HTR-8/SVneo (cell line): Measurements from ENCODE around the gene SLITRK1.

Experiments
- DNase-seq: peaks from one replicate; pipeline ENCODE4 v3.0.0; 2011; ENCODE audit warnings: low spot score, mixed read lengths; ENCODE audit not compliant: insufficient read length
- FAIRE-seq: peaks from 2 replicates; lab custom pipeline; 2011; peaks lifted over from hg19 to GRCh38; lab: Jason Lieb, UNC

The SLITRK1 gene

DNA sequence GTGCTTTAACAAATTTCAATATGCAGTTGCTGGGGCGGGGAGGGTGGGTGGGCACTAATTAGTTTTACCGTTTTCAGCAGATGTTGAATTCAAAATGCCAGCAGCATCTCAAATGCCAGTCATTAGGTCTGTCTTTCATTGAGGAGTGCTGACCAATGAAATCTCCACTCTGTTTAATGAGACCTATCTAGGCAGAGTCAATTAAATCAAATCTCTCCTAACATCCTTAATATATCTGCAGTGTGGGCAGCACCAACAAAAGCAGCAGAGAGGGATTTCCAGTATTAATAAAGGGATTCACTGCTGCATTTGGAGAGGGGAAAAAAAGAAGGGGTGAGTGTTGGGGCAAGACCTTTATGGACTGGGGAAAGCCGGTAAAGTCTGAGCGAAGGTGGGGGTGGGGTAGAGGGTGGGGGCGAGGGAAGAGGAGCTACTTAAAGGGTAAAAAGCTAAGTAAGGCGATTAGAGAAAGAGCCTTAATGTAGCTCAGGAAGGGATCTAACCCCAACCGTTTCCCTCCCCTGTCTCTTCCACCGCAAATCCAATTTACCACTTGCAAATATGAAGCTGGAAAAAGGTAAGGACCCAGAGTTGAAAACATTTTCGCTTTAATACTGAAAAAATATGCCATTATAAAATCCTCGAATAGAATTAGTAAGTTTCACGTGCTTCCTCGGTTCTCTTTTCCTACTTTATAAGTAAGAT lies 4.5 kb downstream of the SLITRK1 start:
- no peak for DNase-seq
- no peak for FAIRE-seq

DNA sequence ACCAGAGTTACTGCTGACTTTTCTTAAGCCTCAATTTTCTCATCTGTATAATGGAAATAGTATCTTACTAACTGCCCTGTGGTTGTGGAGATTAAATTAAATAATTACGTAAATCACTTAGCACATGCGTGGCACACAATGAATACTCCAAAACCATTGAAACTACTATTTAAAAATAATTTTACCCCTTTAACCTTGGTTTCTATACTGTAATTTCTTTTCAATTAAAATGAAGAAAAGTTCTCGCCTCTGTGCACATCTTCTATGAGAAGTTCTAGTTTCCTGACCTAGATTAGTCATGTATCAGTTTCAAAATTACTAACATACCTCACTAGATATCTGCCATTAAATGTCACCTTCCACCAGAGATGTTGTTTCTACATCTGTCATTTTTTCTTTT lies 5.7 kb downstream of the SLITRK1 start:
- no peak for FAIRE-seq

DNA sequence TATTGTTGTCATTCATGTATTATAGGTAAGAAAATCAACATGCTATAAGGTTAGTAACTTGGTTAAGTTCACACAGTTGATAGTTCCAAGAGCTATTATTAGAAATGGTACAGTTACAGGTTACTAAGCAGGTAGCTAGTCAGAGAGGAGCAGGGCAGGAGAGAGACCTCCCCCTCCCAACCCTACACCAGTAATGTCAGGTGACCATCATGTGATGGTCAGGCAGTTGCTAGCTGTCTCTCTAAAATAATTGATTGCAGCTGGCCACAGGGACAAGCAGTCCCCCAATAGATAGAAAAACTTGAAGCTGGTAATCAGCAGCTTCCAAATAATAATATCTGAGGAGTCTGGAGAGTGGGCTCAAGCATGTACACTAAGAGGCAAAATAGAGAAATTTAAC lies 14.6 kb downstream of the SLITRK1 start:
- FAIRE-seq (no peak), DNase-seq (no peak)

More for the DNA sequence above, 5.7 kb downstream of the SLITRK1 start:
- no peak for DNase-seq

DNA sequence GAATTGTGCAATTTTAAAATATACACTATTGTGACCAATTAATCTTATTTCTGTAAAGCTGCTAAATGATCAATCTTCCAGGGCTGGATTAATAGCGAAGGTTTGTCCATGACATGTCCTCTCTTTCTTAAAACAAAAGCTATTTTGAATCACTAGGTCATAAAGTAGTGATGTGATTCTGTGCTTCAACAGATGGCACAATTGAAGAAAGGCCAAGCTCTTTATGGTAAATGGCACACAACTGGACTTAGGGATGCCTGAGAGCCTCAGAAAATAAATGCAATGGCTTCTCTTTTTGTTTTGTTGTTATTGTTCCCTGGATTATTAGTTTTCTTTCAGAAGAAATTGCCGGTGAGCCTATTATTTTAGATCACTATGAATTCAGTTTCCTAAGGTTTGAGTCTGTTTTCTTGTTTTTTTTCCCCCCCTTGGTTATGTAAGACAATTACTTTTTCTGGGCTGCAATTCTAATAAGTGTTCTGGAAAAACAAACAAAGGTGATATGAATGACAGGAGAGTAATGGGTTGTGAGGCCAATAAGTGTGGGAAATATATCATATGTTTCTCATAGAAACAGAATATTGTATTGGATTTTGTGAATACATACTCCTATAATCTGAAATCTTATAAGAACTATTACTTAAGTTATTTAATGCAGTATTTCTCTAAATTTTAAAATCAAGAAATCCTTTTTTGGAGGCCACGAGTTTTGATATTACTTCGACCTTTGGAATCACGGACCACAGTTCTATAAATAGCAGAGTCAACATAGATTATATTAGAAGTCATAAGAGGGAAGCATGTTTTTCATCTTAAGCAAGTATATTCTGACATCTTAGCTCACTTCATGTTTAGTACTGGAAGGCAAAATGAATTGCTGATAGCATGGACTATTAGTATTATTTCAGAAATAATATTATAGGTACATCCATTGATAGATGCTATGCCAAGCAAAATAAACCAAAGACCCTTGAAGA lies 16.8 kb downstream of the SLITRK1 start:
- DNase-seq (no peak), FAIRE-seq (no peak)

DNA sequence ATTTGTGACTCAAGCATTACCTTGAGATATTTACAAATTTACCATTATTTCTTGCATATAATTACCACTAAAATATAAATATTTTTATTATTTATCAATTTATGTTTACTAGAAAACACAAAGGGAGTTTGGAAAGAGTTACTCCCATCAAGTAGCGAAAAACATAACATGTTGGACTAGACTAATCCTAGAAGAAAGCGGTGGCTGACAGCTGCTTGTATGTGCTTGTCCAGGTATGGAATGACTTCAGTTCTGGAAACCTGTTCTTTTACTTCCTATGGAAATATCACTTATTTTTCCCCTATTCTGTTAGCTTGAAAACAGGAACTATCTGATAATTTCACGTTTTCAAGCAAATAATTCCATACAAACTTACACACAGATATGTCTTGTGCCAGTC lies 28.5 kb downstream of the SLITRK1 start:
- FAIRE-seq (no peak), DNase-seq (no peak)

DNA sequence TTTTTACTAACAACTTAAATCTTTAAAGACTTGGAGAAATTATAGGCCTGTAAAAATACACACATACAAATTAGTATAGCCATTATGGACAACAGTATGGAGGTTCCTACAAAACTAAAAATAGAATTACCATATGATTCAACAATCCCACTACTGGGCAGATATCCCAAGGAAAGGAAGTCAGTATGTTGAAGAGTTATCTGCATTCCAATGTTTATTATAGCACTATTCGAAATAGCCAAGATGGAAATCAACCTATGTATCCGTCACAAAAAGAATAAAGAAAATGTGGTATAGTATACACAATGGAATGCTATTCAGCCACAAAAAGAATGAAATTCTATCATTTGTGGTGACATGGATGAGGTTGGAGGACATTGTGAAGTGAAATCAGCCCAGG lies 37.2 kb downstream of the SLITRK1 start:
- DNase-seq (no peak), FAIRE-seq (no peak)

DNA sequence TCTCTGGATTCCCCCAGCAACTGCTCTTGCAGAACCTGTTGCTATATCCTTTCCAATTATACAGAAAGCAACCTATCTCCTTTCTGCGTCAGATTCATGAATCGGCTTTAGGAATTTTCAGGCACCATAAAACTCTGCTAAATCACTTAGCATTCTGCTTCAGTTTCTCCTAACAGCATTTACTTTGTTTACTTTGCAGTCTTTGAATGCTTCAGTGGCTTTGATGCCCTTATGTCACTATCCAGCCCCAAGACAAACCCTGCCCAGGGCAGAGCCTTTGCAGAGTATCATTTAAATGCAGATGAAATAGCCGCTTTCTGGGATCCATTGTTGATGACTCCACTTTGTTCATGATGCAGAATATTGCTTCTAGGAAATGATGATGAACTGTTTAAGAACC lies 43.1 kb downstream of the SLITRK1 start:
- no peak for FAIRE-seq
- DNase-seq = no peak

DNA sequence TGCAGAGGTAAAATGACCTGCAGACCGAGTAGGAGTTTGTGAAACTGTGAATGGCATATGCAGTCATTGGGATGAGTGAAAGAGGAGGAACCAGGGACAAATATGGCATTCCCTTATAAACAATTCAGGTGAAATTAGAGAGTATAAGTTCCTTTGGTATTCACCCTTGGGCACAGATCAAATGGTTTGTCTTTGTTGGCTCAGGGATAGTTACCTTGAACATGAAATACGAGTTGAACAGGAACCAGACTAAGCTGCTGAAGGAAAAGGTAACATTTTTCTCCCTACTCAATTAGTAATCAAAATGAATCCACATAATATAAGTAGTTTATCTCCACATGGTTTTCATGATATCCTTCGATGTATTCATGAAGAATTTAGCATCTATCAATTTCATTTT lies 50.5 kb downstream of the SLITRK1 start:
- no peak for DNase-seq
- FAIRE-seq = no peak

DNA sequence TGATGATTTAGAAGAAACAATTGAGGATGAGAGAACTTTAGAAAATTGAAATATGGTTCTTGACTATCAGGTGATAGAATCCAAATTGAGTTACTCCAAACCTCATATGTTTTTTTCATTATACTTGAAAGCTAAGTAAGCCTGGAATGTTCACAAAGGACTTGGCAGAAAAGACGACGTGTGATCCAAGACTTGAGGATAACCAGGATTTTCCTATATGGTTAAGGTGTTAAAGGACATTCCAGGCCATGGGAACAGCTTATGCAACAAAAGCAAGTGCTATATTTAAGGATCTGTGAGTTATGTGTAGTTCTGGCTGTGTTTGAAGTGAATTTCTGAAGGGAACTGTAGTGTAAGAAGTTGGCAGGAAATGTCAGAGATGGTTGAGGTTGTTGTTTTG lies 52.5 kb downstream of the SLITRK1 start:
- DNase-seq (no peak), FAIRE-seq (no peak)

DNA sequence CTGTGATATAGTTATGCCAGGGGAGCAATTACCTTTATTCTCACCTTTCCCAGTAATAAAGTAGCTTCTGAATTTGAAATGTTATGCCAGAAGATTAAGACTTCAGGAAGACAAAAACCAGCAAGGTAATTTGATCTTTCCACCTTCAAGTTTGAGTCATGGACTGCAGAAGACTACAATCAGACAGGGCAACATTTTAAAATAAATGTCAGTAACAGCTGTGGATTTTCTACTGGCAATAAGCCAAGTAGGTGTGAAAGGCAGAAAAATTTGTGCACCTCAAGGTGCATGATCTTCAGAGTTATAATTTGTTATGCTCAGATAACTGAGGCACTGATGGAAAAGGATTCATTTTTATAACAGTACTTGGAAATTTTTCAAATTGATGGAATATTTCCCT lies 54.9 kb downstream of the SLITRK1 start:
- no peak for DNase-seq
- FAIRE-seq = no peak
